Measurements from ENCODE around the gene TCTN1.
"Not testable (repeated sequence)": the region's sequence is repeated elsewhere in the genome, so short reads cannot be mapped to it uniquely, and the experiment has no call there.

The TCTN1 gene

GRCh38 chr12:110641521-110641920 is 27.6 kb downstream of the TCTN1 start:
- Histone ChIP-seq H3K27ac (ENCODE audit: low read length) (no peak overlapping the region), H3K4me2 (ENCODE audit: low read depth, low read length) (no peak overlapping the region), H3K4me1 (ENCODE audit: low read length) (peaks cover 23% of the 10 kb centered on the region), H3K4me3 (ENCODE audit: low read length) (no peak overlapping the region), H4K20me1 (ENCODE audit: insufficient read depth, low read length) (no peaks in the 10 kb centered on the region), H3K79me2 (ENCODE audit: low read length) (no peaks in the 10 kb centered on the region), H3K9me3 (replicated peaks; ENCODE audit: insufficient read depth, low read length) (no peaks in the 10 kb centered on the region), H3K9me2 (replicated peaks; ENCODE audit: insufficient read depth, low read length) (no peaks in the 10 kb centered on the region), H3F3A (ENCODE audit: insufficient read depth, low read length) (peaks cover 5% of the 10 kb centered on the region; the same call in 1 of the 2 replicates), H3K36me3 (replicated peaks; ENCODE audit: insufficient read depth, low read length) (no peaks in the 10 kb centered on the region), H2AFZ (ENCODE audit: low read length) (no peak overlapping the region), H3K9ac (ENCODE audit: low read length) (no peak overlapping the region), H3K27me3 (replicated peaks; ENCODE audit: insufficient read depth, low read length) (no peaks in the 10 kb centered on the region)
- no peak for DNase-seq
- TF ChIP-seq EZH2 (optimal IDR thresholded peaks at IDR 0.05; ENCODE audit: low read depth, low read length) = no peak
- TF ChIP-seq CTCF (IDR thresholded peaks at IDR 0.05; ENCODE audit: low read length) = no peak
- no peak for TF ChIP-seq EZH2phosphoT487 (IDR thresholded peaks at IDR 0.05; ENCODE audit: low read length)

GRCh38 chr12:110647631-110648040 is 33.7 kb downstream of the TCTN1 start:
- Histone ChIP-seq H3K9ac (ENCODE audit: low read length) (peak overlapping the region; percentile 42), H3K27ac (ENCODE audit: low read length) (peak overlapping the region; percentile 94), H3F3A (ENCODE audit: insufficient read depth, low read length) (peaks cover 9% of the 10 kb centered on the region; the same call in 1 of the 2 replicates), H3K4me2 (ENCODE audit: low read depth, low read length) (peak overlapping the region; percentile 51), H4K20me1 (ENCODE audit: insufficient read depth, low read length) (no peaks in the 10 kb centered on the region), H3K4me3 (ENCODE audit: low read length) (no peak overlapping the region), H3K79me2 (ENCODE audit: low read length) (no peaks in the 10 kb centered on the region), H3K9me2 (replicated peaks; ENCODE audit: insufficient read depth, low read length) (no peaks in the 10 kb centered on the region), H3K36me3 (replicated peaks; ENCODE audit: insufficient read depth, low read length) (no peaks in the 10 kb centered on the region), H3K9me3 (replicated peaks; ENCODE audit: insufficient read depth, low read length) (no peaks in the 10 kb centered on the region), H3K27me3 (replicated peaks; ENCODE audit: insufficient read depth, low read length) (no peaks in the 10 kb centered on the region), H2AFZ (ENCODE audit: low read length) (no peak overlapping the region), H3K4me1 (ENCODE audit: low read length) (peaks cover 21% of the 10 kb centered on the region)
- TF ChIP-seq EZH2 (optimal IDR thresholded peaks at IDR 0.05; ENCODE audit: low read depth, low read length) = no peak
- TF ChIP-seq CTCF (IDR thresholded peaks at IDR 0.05; ENCODE audit: low read length) = no peak
- no peak for TF ChIP-seq EZH2phosphoT487 (IDR thresholded peaks at IDR 0.05; ENCODE audit: low read length)
- DNase-seq = peak; percentile 80

GRCh38 chr12:110649341-110649847 is 35.5 kb downstream of the TCTN1 start:
- H4K20me1 ChIP-seq (ENCODE audit: insufficient read depth, low read length) = no peaks in the 10 kb centered on the region
- H3K27ac ChIP-seq (ENCODE audit: low read length) = no peak overlapping the region
- no peak overlapping the region for H3K4me3 ChIP-seq (ENCODE audit: low read length)
- no peak overlapping the region for H3K9ac ChIP-seq (ENCODE audit: low read length)
- H3K36me3 ChIP-seq (replicated peaks; ENCODE audit: insufficient read depth, low read length) = no peaks in the 10 kb centered on the region
- no peaks in the 10 kb centered on the region for H3K9me2 ChIP-seq (replicated peaks; ENCODE audit: insufficient read depth, low read length)
- H3K4me1 ChIP-seq (ENCODE audit: low read length) = peaks cover 21% of the 10 kb centered on the region
- peaks cover 9% of the 10 kb centered on the region; the same call in 1 of the 2 replicates for H3F3A ChIP-seq (ENCODE audit: insufficient read depth, low read length)
- H3K27me3 ChIP-seq (replicated peaks; ENCODE audit: insufficient read depth, low read length) = no peaks in the 10 kb centered on the region
- no peaks in the 10 kb centered on the region for H3K79me2 ChIP-seq (ENCODE audit: low read length)
- no peak overlapping the region for H3K4me2 ChIP-seq (ENCODE audit: low read depth, low read length)
- DNase-seq = no peak
- no peak for TF ChIP-seq CTCF (IDR thresholded peaks at IDR 0.05; ENCODE audit: low read length)
- TF ChIP-seq EZH2phosphoT487 (IDR thresholded peaks at IDR 0.05; ENCODE audit: low read length) = no peak
- TF ChIP-seq EZH2 (optimal IDR thresholded peaks at IDR 0.05; ENCODE audit: low read depth, low read length) = no peak
- no peaks in the 10 kb centered on the region for H3K9me3 ChIP-seq (replicated peaks; ENCODE audit: insufficient read depth, low read length)
- H2AFZ ChIP-seq (ENCODE audit: low read length) = no peak overlapping the region

- H3K4me3 ChIP-seq (ENCODE audit: low read length); DNase-seq; H4K20me1 ChIP-seq (ENCODE audit: insufficient read depth, low read length); H3K9ac ChIP-seq (ENCODE audit: low read length); H3K27ac ChIP-seq (ENCODE audit: low read length); H3K4me1 ChIP-seq (ENCODE audit: low read length); H3K36me3 ChIP-seq (replicated peaks; ENCODE audit: insufficient read depth, low read length); H2AFZ ChIP-seq (ENCODE audit: low read length); H3K9me2 ChIP-seq (replicated peaks; ENCODE audit: insufficient read depth, low read length); H3K79me2 ChIP-seq (ENCODE audit: low read length); H3K9me3 ChIP-seq (replicated peaks; ENCODE audit: insufficient read depth, low read length); H3K4me2 ChIP-seq (ENCODE audit: low read depth, low read length); H3K27me3 ChIP-seq (replicated peaks; ENCODE audit: insufficient read depth, low read length); H3F3A ChIP-seq (ENCODE audit: insufficient read depth, low read length): not testable (repeated sequence)
These were observed 40.3 kb downstream of the TCTN1 start for GRCh38 chr12:110654238-110654637.

Data from MM.1S (cell line).